VCaP (cell line): ENCODE results near the gene PKP4.

Experiments used
- H3K27ac ChIP-seq: fragments of 450-650 bp; 2 replicates; pipeline ENCODE4 v1.5.1; 2017
- TF ChIP-seq, protein P1 (sequence below): fragments of 450-650 bp; conservative IDR thresholded peaks from 2 replicates; pipeline ENCODE4 v1.5.1; 2017; ENCODE audit warnings: mild to moderate bottlenecking, moderate library complexity

Gene PKP4

DNA sequence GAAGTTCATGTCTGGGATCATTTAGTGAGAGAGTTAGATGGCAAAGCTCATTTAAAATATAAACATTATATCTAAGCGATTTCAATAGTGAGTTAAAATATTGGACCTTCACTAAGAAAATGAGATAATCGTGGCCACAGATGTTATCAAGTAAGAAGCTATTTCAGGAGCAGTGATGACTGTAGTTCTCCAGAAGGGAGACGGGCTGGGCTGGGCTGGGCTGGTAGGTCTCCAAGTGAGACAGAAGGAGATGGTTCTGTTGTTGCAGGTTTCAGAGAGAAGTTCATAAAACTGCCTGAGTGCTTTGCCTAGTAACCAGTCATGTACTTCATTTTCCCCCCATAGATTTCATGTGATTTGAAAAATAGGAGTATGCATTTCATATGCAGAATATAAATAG, 208.2 kb downstream of the PKP4 start:
- H3K27ac ChIP-seq = peak overlapping the region; percentile 74
- TF ChIP-seq, protein P1, sequence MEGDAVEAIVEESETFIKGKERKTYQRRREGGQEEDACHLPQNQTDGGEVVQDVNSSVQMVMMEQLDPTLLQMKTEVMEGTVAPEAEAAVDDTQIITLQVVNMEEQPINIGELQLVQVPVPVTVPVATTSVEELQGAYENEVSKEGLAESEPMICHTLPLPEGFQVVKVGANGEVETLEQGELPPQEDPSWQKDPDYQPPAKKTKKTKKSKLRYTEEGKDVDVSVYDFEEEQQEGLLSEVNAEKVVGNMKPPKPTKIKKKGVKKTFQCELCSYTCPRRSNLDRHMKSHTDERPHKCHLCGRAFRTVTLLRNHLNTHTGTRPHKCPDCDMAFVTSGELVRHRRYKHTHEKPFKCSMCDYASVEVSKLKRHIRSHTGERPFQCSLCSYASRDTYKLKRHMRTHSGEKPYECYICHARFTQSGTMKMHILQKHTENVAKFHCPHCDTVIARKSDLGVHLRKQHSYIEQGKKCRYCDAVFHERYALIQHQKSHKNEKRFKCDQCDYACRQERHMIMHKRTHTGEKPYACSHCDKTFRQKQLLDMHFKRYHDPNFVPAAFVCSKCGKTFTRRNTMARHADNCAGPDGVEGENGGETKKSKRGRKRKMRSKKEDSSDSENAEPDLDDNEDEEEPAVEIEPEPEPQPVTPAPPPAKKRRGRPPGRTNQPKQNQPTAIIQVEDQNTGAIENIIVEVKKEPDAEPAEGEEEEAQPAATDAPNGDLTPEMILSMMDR = no peak

DNA sequence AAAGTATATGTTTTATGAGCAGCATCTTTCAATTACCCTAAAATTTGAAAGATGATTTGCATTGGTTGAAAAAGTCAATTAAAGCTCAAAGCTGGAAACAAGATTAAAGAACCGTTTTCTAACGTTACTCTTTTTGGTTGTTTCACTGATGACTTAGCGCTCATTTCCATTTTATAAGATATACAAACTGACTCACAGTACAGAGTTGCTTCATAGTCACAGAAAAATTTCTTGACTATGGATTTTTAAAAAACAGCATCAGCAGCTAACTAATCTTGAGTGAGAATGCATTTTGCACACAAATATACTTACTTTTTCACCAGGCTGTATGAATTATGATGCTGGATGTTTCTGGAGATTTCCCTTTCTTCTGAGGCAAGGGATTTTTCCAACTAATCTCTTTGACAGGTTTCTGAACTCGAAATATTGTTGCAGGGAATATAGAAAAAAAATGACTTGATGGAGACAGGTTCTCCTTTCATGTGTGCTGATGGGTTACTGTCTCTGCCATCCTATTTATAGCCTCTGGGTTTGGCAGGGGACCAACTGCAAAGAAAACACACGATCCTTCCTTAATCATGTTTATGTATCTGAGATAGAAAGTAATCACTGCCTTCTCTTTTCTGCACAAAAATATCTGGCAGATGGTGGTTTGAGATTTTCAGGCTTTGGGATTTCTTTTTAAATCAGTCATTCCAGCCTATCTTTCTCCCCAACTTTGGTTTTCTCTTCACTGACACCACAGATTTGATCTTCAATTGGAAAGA, 209.0 kb downstream of the PKP4 start:
- H3K27ac ChIP-seq = peak overlapping the region; percentile 74
- TF ChIP-seq, protein P1 = no peak

DNA sequence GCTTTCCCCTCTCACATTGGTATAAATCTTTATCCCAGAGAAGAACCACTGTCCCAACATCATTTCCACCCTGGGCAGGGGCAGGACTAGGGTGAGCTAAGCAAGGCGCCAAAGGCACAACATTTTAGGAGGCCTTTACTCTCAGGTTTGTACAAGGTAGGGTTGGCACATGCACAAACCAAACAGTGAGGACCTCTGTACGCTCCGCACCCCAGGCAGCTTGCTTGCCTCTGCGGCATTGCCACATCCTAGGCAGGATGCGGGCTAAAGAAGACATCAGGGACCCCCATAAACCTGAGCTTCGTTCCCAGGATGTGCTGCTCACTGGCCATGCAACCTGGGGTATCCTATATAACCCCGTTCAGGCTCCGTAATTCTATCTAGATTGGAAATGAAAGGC, 210.2 kb downstream of the PKP4 start:
- TF ChIP-seq, protein P1 = no peak
- peak overlapping the region; percentile 74 for H3K27ac ChIP-seq

DNA sequence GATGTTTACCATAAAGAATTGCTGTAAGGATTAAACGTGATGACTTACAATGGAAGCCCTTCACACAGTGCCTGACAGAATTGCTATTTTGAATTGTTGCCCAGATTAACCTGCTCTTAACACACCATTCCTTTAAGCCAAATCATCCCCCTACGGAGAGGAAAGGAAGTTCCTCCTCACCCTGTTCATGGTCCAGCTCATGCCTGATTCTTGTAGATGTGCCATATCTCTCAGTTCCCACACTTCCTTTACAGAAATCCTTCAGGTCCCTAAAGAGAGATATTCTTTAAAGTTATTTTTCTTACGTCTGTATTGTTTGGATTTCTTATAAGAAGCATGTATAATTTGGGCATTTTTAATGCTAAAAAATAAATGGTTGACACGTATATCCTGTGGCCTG, 210.8 kb downstream of the PKP4 start:
- TF ChIP-seq, protein P1 = no peak
- H3K27ac ChIP-seq = no peak overlapping the region; the same call in 1 of the 2 replicates

DNA sequence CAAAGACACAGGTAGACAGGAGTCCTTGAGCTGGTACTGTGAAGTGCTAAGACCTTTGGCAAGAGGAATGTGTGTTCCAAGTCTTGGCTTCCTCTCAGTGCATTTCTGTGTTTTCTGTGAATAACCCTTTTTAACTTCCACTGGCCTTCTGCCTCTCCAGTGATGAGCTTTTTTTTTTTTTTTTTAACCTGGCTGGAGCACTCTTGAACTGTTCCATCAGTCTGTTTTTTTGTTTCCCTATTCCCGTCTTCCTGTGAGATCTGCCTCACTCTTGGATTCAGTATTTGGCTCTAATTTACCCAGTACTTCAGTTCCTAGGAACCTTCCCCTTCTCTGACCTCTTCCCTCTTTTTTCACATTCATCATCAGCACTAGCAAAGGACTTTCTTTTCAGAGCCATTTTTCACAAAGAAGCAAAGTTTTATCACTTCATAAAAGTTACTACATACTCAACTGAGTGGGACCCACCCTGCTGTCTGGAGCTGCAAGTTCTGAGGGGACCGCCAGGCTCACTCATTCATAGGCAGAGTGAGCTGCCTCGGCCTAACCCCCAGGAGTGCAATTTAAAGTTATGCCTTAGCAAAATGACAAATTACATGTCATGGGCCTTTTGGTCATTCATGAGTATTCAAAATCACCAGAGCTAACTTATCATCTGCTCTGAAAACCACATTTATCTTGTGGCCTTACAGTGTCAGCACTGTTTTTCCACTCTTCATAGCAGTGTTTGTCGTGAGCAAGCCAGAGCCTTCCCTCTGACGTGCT, 211.4 kb downstream of the PKP4 start:
- TF ChIP-seq, protein P1 = no peak
- no peak overlapping the region for H3K27ac ChIP-seq

DNA sequence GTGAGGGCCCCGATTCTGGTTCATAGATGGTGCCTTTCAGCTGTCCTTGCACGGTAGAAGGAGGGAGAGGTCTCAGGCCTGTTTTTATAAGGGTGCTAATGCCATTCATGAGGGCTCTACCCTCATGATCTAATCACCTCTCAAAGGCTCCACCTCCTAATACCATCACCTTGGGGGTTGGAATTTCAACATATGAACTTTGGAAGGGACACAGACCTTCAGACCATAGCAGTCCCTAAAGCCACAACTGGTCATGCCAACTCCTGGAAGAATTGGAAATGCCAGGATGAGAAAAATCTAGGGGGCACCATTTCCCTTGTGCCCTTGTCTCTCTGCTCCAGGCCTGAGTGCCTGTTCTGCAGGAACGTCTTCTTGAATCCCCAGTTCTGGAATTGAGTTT, 213.5 kb downstream of the PKP4 start:
- TF ChIP-seq, protein P1 = no peak
- no peak overlapping the region for H3K27ac ChIP-seq

DNA sequence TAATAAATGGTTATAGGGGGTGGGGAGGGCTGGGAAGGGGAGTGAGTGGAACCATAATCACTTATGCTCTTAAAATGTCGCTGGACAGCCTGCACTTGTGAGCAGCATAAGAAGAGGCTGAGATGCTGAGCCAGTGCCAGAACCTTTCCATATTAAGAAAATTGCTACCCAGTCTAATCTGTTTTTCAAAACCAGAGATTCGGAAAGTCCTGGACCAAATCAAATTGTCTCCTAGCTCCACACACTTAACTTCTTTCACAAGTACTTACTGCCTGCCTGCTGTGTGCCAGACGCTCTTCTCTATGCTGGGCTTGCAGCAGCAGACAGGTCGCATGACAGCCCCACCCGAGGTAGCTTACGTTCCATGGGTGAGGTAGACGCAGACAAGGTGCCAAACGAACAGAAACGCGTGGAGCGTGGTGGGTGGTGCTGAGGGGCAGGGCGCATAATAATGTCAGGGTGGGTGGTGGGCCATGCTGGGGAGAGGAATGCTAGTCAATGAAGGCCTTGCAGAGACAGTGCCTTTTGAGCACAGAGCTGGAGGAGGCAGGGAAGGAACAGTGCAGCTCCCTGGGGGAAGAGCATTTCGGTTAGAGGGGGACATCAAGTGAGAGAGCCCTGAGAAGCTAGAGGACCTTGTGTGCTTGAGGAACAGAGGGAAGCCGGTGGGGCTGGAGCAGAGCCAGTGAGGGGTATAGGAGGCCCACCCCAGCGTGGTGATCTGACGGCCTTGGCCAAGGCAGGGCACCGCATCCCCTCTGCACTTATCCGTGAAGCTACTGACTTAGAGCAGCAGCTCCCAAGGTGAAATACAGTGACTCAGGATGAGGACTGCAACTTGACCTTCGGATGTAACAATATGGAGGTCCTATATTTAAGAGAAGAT, 214.9 kb downstream of the PKP4 start:
- TF ChIP-seq, protein P1 = no peak
- no peak overlapping the region for H3K27ac ChIP-seq
